RWPE2 (cell line): ENCODE results near the gene FNBP1L.
"Not testable (repeated sequence)": the region's sequence is repeated elsewhere in the genome, so short reads cannot be mapped to it uniquely, and the experiment has no call there.

Experiments used
- ATAC-seq: fragments of 200-7000 bp; cut with Tn5 transposase; 3 replicates; pipeline ENCODE4 v1.9.1; 2021; ENCODE audit warnings: low read depth
- DNase-seq: peaks from one replicate; pipeline ENCODE4 v3.0.0-alpha.2; 2020; ENCODE audit warnings: low spot score
- H3K27ac ChIP-seq: fragments of 450-650 bp; 2 replicates; pipeline ENCODE4 v1.5.1; 2017; ENCODE audit warnings: mild to moderate bottlenecking; ENCODE audit not compliant: poor library complexity, severe bottlenecking
- H3K27me3 ChIP-seq: fragments of 250-450 bp; sonication (Bioruptor Pico); 2 replicates; pipeline ENCODE4 v1.5.1; 2021; ENCODE audit warnings: mild to moderate bottlenecking, moderate library complexity; ENCODE audit not compliant: insufficient read depth, poor library complexity, severe bottlenecking
- H3K36me3 ChIP-seq: fragments of 250-450 bp; sonication (Bioruptor Pico); 2 replicates; pipeline ENCODE4 v1.5.1; 2020; ENCODE audit warnings: low read depth, mild to moderate bottlenecking, moderate library complexity
- H3K4me1 ChIP-seq: fragments of 250-450 bp; sonication (Bioruptor Pico); 2 replicates; pipeline ENCODE4 v1.5.1; 2021; ENCODE audit warnings: mild to moderate bottlenecking, moderate library complexity; ENCODE audit not compliant: insufficient read depth, poor library complexity, severe bottlenecking
- H3K4me3 ChIP-seq: fragments of 250-450 bp; sonication (Bioruptor Pico); 2 replicates; pipeline ENCODE4 v1.5.1; 2021; ENCODE audit warnings: mild to moderate bottlenecking, moderate library complexity; ENCODE audit not compliant: severe bottlenecking
- H3K9me3 ChIP-seq: fragments of 250-450 bp; sonication (Bioruptor Pico); 2 replicates; pipeline ENCODE4 v1.5.1; 2021; ENCODE audit warnings: mild to moderate bottlenecking, moderate library complexity; ENCODE audit not compliant: severe bottlenecking
- CTCF ChIP-seq: fragments of 450-650 bp; IDR thresholded peaks from one replicate; pipeline ENCODE4 v1.5.1; 2017; ENCODE audit warnings: mild to moderate bottlenecking, moderate library complexity; ENCODE audit not compliant: poor library complexity, severe bottlenecking

FNBP1L gene

GRCh38 chr1:93471284-93471683 lies 23.4 kb downstream of the FNBP1L start:
- DNase-seq (no peak), ATAC-seq (no peak)
- Histone ChIP-seq H3K27me3 (no peaks in the 10 kb centered on the region), H3K9me3 (no peaks in the 10 kb centered on the region), H3K27ac (peak overlapping the region; percentile 1), H3K36me3 (peaks cover 1% of the 10 kb centered on the region; the same call in 1 of the 2 replicates), H3K4me1 (peaks cover 15% of the 10 kb centered on the region), H3K4me3 (no peak overlapping the region)
- TF ChIP-seq CTCF, result no peak

GRCh38 chr1:93471911-93472310 lies 24.0 kb downstream of the FNBP1L start:
- Histone ChIP-seq H3K4me1 (peaks cover 15% of the 10 kb centered on the region), H3K27ac (peak overlapping the region; percentile 1), H3K9me3 (no peaks in the 10 kb centered on the region), H3K27me3 (no peaks in the 10 kb centered on the region), H3K4me3 (no peak overlapping the region), H3K36me3 (peaks cover 5% of the 10 kb centered on the region; the same call in 1 of the 2 replicates)
- DNase-seq, result no peak
- peak; percentile 68; the same call in 2 of the 3 replicates for ATAC-seq
- TF ChIP-seq CTCF, result no peak

- no peak for TF ChIP-seq CTCF
- Histone ChIP-seq H3K27ac (no peak overlapping the region), H3K9me3 (no peaks in the 10 kb centered on the region), H3K4me1 (peaks cover 15% of the 10 kb centered on the region), H3K4me3 (no peak overlapping the region), H3K36me3 (peaks cover 5% of the 10 kb centered on the region; the same call in 1 of the 2 replicates), H3K27me3 (no peaks in the 10 kb centered on the region)
- DNase-seq (no peak), ATAC-seq (no peak)
Observed at GRCh38 chr1:93474321-93474720, 26.4 kb downstream of the FNBP1L start.

GRCh38 chr1:93475681-93476080 lies 27.8 kb downstream of the FNBP1L start:
- DNase-seq, result no peak
- H3K4me1 ChIP-seq, result peaks cover 15% of the 10 kb centered on the region
- H3K4me3 ChIP-seq, result no peak overlapping the region
- no peak for TF ChIP-seq CTCF
- H3K27ac ChIP-seq, result no peak overlapping the region
- peaks cover 5% of the 10 kb centered on the region; the same call in 1 of the 2 replicates for H3K36me3 ChIP-seq
- no peaks in the 10 kb centered on the region for H3K27me3 ChIP-seq
- no peak for ATAC-seq
- H3K9me3 ChIP-seq, result no peaks in the 10 kb centered on the region

DNA sequence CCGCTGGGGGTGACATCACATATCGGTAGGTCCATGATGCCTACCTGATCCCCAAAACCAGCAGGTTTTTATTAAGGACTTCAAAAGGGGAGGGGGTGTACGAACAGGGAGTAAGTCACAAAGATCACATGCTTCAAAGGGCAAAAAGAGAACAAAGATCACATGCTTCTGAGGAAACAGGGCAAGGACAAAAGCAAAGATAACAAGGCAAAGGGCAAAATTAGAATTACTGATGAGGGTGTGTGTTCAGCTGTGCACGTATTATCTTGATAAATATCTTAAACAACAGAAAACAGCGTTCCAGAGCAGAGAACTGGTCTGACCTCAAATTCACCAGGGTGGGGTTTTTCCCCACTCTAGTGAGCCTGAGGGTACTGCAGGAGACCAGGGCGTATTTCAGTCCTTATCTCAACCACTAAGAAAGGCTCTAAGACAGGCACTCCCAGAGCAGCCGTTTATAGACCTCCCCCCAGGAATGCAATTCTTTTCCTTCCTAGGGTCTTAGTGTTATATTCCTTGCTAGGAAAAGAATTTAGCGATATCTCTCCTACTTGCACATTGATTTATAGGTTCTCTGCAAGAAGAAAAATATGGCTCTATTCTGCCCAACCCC lies 31.3 kb downstream of the FNBP1L start:
- DNase-seq, H3K4me3 ChIP-seq, H3K36me3 ChIP-seq, H3K27ac ChIP-seq, H3K4me1 ChIP-seq, H3K27me3 ChIP-seq, ATAC-seq, H3K9me3 ChIP-seq: not testable (repeated sequence)

DNA sequence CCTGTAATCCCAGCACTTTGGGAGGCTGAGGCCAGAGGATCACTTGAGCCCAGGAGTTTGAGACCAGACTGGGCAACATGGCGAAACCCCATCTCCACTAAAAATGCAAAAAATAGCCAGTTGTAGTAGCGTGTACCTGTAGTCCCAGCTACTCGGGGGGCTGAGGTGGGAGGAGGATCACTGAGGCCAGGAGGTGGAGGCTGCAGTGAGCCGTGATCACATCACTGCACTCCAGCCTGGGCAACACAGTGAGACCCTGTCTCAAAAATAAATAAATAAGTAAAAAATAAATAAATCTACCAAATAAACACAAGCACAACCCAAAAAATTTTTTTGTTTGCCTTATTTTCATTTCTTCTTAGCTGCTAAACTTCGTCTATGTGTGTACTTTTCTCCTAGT lies 34.0 kb downstream of the FNBP1L start:
- DNase-seq, H3K9me3 ChIP-seq, H3K4me1 ChIP-seq, H3K4me3 ChIP-seq, H3K27ac ChIP-seq, H3K36me3 ChIP-seq, H3K27me3 ChIP-seq, ATAC-seq: not testable (repeated sequence)
